Breast epithelium (tissue), 4 donors: ENCODE measurements around the gene DONSON. TPM values are rescaled to one million over a fixed set of nuclear protein-coding genes. Genes with fewer than 3 reads are reported as not detected.
"Not testable (repeated sequence)": the region's sequence is repeated elsewhere in the genome, so short reads cannot be mapped to it uniquely, and the experiment has no call there.

Experiments used
- DNase-seq, 2 donors: peaks; one replicate each; pipeline ENCODE4 v3.0.0-alpha.2; 2019; ENCODE audit warnings: low spot score in 2 of 2
- H3K27ac ChIP-seq, 2 donors: fragments of 200-600 bp; sonication (generic) in 1 of 2; one replicate each; pipeline ENCODE4 v1.5.1; 2016 to 2019; ENCODE audit warnings: mild to moderate bottlenecking in 1 of 2
- H3K27me3 ChIP-seq, 2 donors: fragments of 200-600 bp; sonication (generic) in 1 of 2; one replicate each; pipeline versions ENCODE4 v1.5.1 to v1.6.0; 2017 to 2019; ENCODE audit warnings: control low read depth in 1 of 2, mild to moderate bottlenecking in 1 of 2
- H3K36me3 ChIP-seq: fragments of 200-600 bp; one replicate; pipeline ENCODE4 v1.5.1; 2019
- H3K4me1 ChIP-seq, 2 donors: fragments of 200-600 bp; sonication (generic); one replicate each; pipeline ENCODE4 v1.5.1; 2016 to 2019; ENCODE audit warnings: control low read depth in 1 of 2
- H3K4me3 ChIP-seq, 3 donors: fragments of 200-600 bp; sonication (generic); 1 replicate in 2 of 3; 2 replicates in 1 of 3; pipeline ENCODE4 v1.5.1; 2016 to 2019; ENCODE audit warnings: mild to moderate bottlenecking in 3 of 3, moderate library complexity in 2 of 3
- H3K9me3 ChIP-seq, 2 donors: fragments of 200-600 bp; sonication (generic) in 1 of 2; one replicate each; pipeline ENCODE4 v1.5.1; 2016 to 2019; ENCODE audit warnings: control low read depth in 1 of 2
- CTCF ChIP-seq, 3 donors: fragments of 450-650 bp; IDR thresholded peaks; one replicate each; pipeline ENCODE4 v1.5.1; 2016 to 2017; ENCODE audit warnings: antibody characterized with exemption in 3 of 3, mild to moderate bottlenecking in 3 of 3, moderate library complexity in 3 of 3
- POLR2A ChIP-seq: fragments of 450-650 bp; IDR thresholded peaks from one replicate; pipeline ENCODE4 v1.6.1; 2016; ENCODE audit warnings: antibody characterized with exemption, mild to moderate bottlenecking, moderate library complexity
- POLR2AphosphoS5 ChIP-seq, 3 donors: sonication (generic); formaldehyde crosslinking; IDR thresholded peaks; one replicate each; pipeline ENCODE4 v1.6.1; 2017; ENCODE audit warnings: antibody characterized with exemption in 3 of 3
- intact Hi-C: fragments of 100-400 bp; cut with DNase I; formaldehyde crosslinking; loops from one replicate; pipeline ENCODE4 v1.15.1; 2023; ENCODE audit warnings: low total_unique reads
- total RNA-seq, 3 donors: library from RNA; depleted of rRNA; stranded (reverse); fragments of >200 nt; gene quantifications; one replicate each; pipeline ENCODE4 v1.1.0, GENCODE V29; 2016

Gene DONSON
- total RNA-seq, 3 donors from 2014 or later: 6.6 to 10.1 (median 9.2) TPM

- H3K9me3 ChIP-seq: no peaks in the 10 kb centered on the region
- no peak for DNase-seq
- peak overlapping the region; percentile 74 to 88 (median 85) for H3K4me3 ChIP-seq
- no peaks in the 10 kb centered on the region for H3K27me3 ChIP-seq
- H3K27ac ChIP-seq: peak overlapping the region; percentile 87 to 92
- intact Hi-C loops: no loop called here
- no peaks in the 10 kb centered on the region for H3K36me3 ChIP-seq
- H3K4me1 ChIP-seq: peaks cover 0 to 3% of the 10 kb centered on the region in 2 donors
- TF ChIP-seq POLR2A (no peak), POLR2AphosphoS5 (IDR thresholded peaks at IDR 0.05) (no peak), CTCF (IDR thresholded peaks at IDR 0.05) (no peak)
Observed at GRCh38 chr21:33587792-33588484, 546 bp downstream of the DONSON start.

- TF ChIP-seq CTCF (IDR thresholded peaks at IDR 0.05) (no peak), POLR2AphosphoS5 (IDR thresholded peaks at IDR 0.05) (no peak)
- no peaks in the 10 kb centered on the region for H3K27me3 ChIP-seq
- intact Hi-C loops: no loop called here
Observed at GRCh38 chr21:33586927-33587326, 1.6 kb downstream of the DONSON start.

GRCh38 chr21:33584455-33584854 lies 4.0 kb downstream of the DONSON start:
- peaks cover 0 to 3% of the 10 kb centered on the region in 2 donors for H3K4me1 ChIP-seq
- no peaks in the 10 kb centered on the region for H3K27me3 ChIP-seq
- intact Hi-C loops: no loop called here
- TF ChIP-seq POLR2A (no peak), POLR2AphosphoS5 (IDR thresholded peaks at IDR 0.05) (no peak), CTCF (IDR thresholded peaks at IDR 0.05) (no peak)
- no peak overlapping the region for H3K27ac ChIP-seq
- no peak for DNase-seq
- no peaks in the 10 kb centered on the region for H3K9me3 ChIP-seq
- H3K4me3 ChIP-seq: no peak overlapping the region
- no peaks in the 10 kb centered on the region for H3K36me3 ChIP-seq

More at GRCh38 chr21:33586927-33587326, 1.6 kb downstream of the DONSON start:
- Histone ChIP-seq H3K27ac (no peak overlapping the region), H3K4me3 (no peak overlapping the region), H3K4me1 (peaks cover 0 to 3% of the 10 kb centered on the region in 2 donors), H3K9me3 (no peaks in the 10 kb centered on the region), H3K36me3 (no peaks in the 10 kb centered on the region)
- DNase-seq: no peak

- Histone ChIP-seq H3K4me3 (no peak overlapping the region), H3K27ac (peak overlapping the region in 1 of 2 donors; percentile 36), H3K9me3 (no peaks in the 10 kb centered on the region), H3K36me3 (no peaks in the 10 kb centered on the region), H3K27me3 (no peaks in the 10 kb centered on the region), H3K4me1 (no peaks in the 10 kb centered on the region)
- no peak for DNase-seq
- TF ChIP-seq POLR2AphosphoS5 (IDR thresholded peaks at IDR 0.05) (no peak), CTCF (IDR thresholded peaks at IDR 0.05) (no peak), POLR2A (no peak)
- intact Hi-C loops: no loop called here
Observed at GRCh38 chr21:33578959-33579542, 9.4 kb downstream of the DONSON start.

- no peak for DNase-seq
- H3K36me3 ChIP-seq: no peaks in the 10 kb centered on the region
- H3K4me1 ChIP-seq: no peaks in the 10 kb centered on the region
- no peak overlapping the region for H3K27ac ChIP-seq
- H3K4me3 ChIP-seq: no peak overlapping the region
- H3K9me3 ChIP-seq: no peaks in the 10 kb centered on the region
- TF ChIP-seq POLR2A (no peak), POLR2AphosphoS5 (IDR thresholded peaks at IDR 0.05) (no peak), CTCF (IDR thresholded peaks at IDR 0.05) (no peak)
- intact Hi-C loops: no loop called here
- H3K27me3 ChIP-seq: no peaks in the 10 kb centered on the region
Observed at GRCh38 chr21:33578214-33578613, 10.3 kb downstream of the DONSON start.

GRCh38 chr21:33576741-33577141 lies 11.7 kb downstream of the DONSON start:
- intact Hi-C loops, H3K27ac ChIP-seq, DNase-seq, H3K36me3 ChIP-seq, H3K27me3 ChIP-seq, H3K4me1 ChIP-seq, H3K9me3 ChIP-seq, H3K4me3 ChIP-seq: not testable (repeated sequence)
